ENCODE data around the gene CCNL2. TPM values are rescaled to one million over a fixed set of nuclear protein-coding genes. Genes with fewer than 3 reads are reported as not detected.

The CCNL2 gene
- total and polyA plus RNA-seq, 2 of the 13 experiments (the other 11 are each of a cell fraction or from before 2014, with no cell fraction given) = 105 to 340 TPM

DNA sequence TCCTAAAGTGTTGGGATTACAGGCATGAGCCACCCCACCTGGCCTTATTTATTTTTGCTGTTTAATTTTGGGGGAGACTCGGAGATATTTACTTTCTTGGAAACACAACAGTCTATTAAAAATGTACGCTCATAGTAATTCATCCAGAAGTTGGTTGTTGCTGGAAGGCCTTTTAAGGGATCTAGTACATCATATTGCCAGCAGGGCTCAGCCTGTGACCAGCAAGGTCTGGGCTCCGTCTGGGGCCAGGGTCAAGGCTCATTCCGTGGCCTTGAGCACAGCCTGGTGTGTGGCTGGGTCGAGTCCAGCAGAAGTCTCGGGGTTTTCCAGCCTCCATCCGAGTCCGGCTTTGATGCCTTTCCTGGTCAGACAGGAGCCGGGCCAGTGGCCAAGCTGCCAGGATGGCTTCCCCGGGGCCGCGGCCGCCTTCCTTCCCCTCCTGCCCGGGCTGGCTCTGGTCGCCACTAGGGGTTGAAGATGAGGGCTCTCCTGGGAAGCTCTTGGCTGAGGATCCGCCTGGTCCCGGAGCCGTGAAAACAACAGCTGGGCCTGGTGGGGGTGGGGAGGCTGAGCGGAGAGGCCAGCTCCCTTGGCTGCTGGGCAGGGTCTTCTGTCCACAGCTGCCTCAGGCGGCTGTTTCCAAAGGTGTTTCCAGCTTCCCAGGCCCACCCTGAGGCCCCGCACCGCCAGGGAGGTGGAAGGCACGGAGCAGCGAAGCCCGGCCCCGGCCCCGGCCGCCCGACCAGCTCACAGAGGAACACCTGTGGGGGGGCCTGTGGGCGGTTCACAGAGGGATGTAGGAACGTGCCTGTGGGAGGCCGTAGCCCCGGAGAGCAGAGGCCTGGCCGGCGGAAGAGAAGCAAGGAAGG lies 31.2 kb upstream of the CCNL2 start (continued):
- no peak for TF ChIP-seq RERE (CRISPR knock-in tag; IDR thresholded peaks at IDR 0.05; ENCODE audit: low read depth)
- TF ChIP-seq POLR2A (IDR thresholded peaks at IDR 0.05; ENCODE audit: insufficient read depth in 1 of 2, low read depth in 2 of 2, low read length in 2 of 2) = no peak
- no peak for TF ChIP-seq KLF9 (CRISPR knock-in tag; IDR thresholded peaks at IDR 0.05; ENCODE audit: low read depth)
- TF ChIP-seq, protein P1, sequence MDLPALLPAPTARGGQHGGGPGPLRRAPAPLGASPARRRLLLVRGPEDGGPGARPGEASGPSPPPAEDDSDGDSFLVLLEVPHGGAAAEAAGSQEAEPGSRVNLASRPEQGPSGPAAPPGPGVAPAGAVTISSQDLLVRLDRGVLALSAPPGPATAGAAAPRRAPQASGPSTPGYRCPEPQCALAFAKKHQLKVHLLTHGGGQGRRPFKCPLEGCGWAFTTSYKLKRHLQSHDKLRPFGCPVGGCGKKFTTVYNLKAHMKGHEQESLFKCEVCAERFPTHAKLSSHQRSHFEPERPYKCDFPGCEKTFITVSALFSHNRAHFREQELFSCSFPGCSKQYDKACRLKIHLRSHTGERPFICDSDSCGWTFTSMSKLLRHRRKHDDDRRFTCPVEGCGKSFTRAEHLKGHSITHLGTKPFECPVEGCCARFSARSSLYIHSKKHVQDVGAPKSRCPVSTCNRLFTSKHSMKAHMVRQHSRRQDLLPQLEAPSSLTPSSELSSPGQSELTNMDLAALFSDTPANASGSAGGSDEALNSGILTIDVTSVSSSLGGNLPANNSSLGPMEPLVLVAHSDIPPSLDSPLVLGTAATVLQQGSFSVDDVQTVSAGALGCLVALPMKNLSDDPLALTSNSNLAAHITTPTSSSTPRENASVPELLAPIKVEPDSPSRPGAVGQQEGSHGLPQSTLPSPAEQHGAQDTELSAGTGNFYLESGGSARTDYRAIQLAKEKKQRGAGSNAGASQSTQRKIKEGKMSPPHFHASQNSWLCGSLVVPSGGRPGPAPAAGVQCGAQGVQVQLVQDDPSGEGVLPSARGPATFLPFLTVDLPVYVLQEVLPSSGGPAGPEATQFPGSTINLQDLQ (CRISPR knock-in tag; IDR thresholded peaks at IDR 0.05) = 0 out of 2 replicates have a peak, but pooled peaks have one; percentile 27
- TF ChIP-seq TFAP4 (IDR thresholded peaks at IDR 0.05; ENCODE audit: borderline replicate concordance, low read depth) = peak; percentile 70; the same call in 1 of the 2 replicates
- no peak for TF ChIP-seq SOX6 (IDR thresholded peaks at IDR 0.05)
- peak; percentile 43; the same call in 1 of the 2 replicates for TF ChIP-seq SOX6 (CRISPR knock-in tag; IDR thresholded peaks at IDR 0.05)
- TF ChIP-seq ZSCAN30 (CRISPR knock-in tag; IDR thresholded peaks at IDR 0.05) = no peak; the same call in 1 of the 2 replicates
- TF ChIP-seq MAZ (IDR thresholded peaks at IDR 0.05; ENCODE audit: borderline replicate concordance, low read depth, low read length) = no peak
- TF ChIP-seq MAZ (CRISPR knock-in tag; IDR thresholded peaks at IDR 0.05; ENCODE audit: low read depth) = peak; percentile 65
- TF ChIP-seq KDM3A (CRISPR knock-in tag; IDR thresholded peaks at IDR 0.05; ENCODE audit: low read depth) = no peak
- peak; percentile 16 for TF ChIP-seq SPEN (CRISPR knock-in tag; IDR thresholded peaks at IDR 0.05; ENCODE audit: low read depth)
- TF ChIP-seq MEIS1 (CRISPR knock-in tag; IDR thresholded peaks at IDR 0.05; ENCODE audit: borderline replicate concordance) = no peak
- TF ChIP-seq PRMT3 (CRISPR knock-in tag; IDR thresholded peaks at IDR 0.05; ENCODE audit: borderline replicate concordance, low read depth) = peak; percentile 35; the same call in 1 of the 2 replicates
- peak; percentile 73 for TF ChIP-seq SALL1 (CRISPR knock-in tag; IDR thresholded peaks at IDR 0.05)
- TF ChIP-seq, protein P2, sequence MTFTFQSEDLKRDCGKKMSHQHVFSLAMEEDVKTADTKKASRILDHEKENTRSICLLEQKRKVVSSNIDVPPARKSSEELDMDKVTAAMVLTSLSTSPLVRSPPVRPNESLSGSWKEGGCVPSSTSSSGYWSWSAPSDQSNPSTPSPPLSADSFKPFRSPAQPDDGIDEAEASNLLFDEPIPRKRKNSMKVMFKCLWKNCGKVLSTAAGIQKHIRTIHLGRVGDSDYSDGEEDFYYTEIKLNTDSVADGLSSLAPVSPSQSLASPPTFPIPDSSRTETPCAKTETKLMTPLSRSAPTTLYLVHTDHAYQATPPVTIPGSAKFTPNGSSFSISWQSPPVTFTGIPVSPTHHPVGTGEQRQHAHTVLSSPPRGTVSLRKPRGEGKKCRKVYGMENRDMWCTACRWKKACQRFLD (CRISPR knock-in tag; IDR thresholded peaks at IDR 0.05; ENCODE audit: borderline replicate concordance) = 0 out of 2 replicates have a peak, but pooled peaks have one; percentile 37
- 0 out of 2 replicates have a peak, but pooled peaks have one; percentile 22 for TF ChIP-seq GATA4 (IDR thresholded peaks at IDR 0.05; ENCODE audit: borderline replicate concordance, low read depth)
- no peak for TF ChIP-seq ZNF557 (CRISPR knock-in tag; IDR thresholded peaks at IDR 0.05)
